Epithelial cell of esophagus (primary cell): Measurements from ENCODE around the gene RNF220.

ENCODE experiments used
- DNase-seq: peaks from one replicate; pipeline ENCODE4 v3.0.0; 2010; ENCODE audit warnings: low read depth
- H3K4me3 ChIP-seq: 2 replicates; pipeline ENCODE4 v1.5.1; 2011; ENCODE audit warnings: mild to moderate bottlenecking, low read length, control low read depth
- TF ChIP-seq, protein P1 (sequence below): IDR thresholded peaks from 2 replicates; pipeline ENCODE4 v1.5.1; 2011; ENCODE audit warnings: low read depth, mild to moderate bottlenecking, low read length, control low read depth, inconsistent platforms; ENCODE audit not compliant: insufficient read depth; ENCODE audit errors: missing control alignments

The RNF220 gene

DNA sequence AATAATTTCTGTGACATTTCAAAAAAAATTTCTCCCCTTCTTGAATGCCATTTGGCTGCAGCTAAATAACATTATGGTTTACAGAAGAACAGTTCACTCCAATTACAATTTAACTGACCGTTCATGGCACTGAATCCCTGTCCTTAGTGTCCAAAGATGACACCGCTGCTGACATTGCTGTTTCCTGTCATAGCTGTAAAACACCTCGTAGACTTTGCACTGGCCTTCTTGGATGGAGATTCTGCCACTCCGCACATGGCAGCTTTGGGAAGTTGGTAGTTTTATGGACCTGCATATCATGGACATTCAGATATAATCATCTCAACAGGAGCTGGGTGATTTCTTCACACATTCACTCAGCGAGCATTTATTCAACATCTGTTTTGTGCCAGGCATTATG lies 274.4 kb downstream of the RNF220 start:
- TF ChIP-seq, protein P1, sequence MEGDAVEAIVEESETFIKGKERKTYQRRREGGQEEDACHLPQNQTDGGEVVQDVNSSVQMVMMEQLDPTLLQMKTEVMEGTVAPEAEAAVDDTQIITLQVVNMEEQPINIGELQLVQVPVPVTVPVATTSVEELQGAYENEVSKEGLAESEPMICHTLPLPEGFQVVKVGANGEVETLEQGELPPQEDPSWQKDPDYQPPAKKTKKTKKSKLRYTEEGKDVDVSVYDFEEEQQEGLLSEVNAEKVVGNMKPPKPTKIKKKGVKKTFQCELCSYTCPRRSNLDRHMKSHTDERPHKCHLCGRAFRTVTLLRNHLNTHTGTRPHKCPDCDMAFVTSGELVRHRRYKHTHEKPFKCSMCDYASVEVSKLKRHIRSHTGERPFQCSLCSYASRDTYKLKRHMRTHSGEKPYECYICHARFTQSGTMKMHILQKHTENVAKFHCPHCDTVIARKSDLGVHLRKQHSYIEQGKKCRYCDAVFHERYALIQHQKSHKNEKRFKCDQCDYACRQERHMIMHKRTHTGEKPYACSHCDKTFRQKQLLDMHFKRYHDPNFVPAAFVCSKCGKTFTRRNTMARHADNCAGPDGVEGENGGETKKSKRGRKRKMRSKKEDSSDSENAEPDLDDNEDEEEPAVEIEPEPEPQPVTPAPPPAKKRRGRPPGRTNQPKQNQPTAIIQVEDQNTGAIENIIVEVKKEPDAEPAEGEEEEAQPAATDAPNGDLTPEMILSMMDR, result no peak
- no peak overlapping the region for H3K4me3 ChIP-seq

DNA sequence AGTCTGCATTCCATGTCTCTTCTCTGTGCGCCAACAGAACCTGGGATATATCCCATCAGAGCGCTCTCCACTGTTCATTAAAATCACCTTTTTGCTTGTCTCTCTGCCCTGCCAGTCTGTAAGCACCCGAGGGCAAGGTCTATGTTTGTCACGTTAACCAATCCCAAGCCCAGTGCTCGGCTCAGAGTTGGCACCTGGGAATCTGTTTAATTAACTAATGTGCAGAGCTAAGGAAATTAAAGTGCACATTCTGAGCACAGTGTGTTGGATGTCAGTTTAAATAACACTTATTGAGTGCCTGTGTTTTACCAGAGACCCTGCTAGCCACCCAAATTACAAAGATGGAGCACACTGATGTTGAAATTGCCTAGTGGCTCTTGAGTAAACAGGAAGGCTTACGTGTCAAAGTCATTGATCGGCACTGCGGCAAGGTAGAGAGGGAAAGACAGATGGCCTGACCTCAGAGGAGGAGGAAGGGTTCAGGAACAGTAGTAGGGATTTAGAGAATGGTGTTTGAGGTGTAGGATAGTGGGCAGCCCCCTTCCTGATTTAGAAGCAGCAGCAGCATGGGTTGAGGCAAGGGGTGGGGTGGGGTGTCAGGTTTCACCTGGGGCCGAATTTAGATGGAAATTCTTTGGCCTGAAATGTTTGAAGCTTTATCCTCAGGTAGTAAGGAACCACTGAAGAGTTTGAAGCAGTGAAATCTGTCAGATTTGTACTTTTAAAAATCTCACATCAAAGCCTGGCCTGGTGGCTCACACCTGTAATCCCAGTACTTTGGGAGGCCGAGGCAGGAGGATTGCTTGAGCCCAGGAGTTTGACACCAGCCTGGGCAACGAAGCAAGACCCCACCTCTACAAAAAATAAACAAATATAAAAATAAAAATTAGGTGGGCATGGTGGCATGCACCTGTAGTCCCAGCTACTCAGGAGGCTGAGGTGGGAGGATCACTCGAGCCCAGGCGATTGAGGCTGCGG lies 277.1 kb downstream of the RNF220 start:
- TF ChIP-seq, protein P1, result no peak
- no peak for DNase-seq
- H3K4me3 ChIP-seq, result no peak overlapping the region

More for the DNA sequence above, 274.4 kb downstream of the RNF220 start:
- DNase-seq, result no peak

DNA sequence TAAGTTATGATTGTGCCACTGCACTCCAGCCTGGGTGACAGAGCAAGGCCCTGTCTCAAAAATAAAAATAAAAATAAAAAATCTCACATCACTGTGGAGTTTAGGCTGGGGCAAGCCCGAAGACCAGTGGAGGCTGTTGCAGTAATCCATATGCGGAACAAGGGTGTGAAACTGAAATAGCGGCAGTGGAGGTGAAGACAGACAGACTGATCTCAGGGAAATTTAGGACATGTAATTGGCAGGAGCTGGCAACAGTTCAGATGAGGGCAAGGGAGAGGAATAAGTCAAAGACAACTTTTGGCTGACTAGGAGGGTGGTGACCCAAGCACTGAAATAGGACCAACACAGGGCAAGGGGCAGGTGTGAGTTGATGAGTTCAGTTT lies 277.8 kb downstream of the RNF220 start:
- no peak overlapping the region for H3K4me3 ChIP-seq
- TF ChIP-seq, protein P1, result no peak
- DNase-seq, result no peak

DNA sequence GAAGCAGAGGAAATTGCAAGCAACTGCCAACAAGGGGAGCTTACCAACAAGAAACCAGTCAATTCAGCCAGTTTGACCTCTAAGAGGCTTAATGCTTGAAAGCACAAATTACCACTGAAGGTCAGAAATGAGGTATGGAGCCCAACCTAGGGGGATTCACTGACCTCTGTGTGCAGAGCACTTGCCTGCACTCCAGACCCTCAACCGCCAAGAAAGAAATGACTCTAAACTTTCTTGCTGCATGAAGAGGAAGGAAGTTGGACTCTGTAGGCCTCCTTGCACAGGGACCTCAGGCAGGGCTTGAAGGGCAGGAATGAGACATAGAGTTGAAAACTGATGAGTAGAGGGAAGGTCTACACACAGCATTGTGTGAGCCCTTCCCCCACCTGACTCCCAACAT lies 279.5 kb downstream of the RNF220 start:
- H3K4me3 ChIP-seq, result no peak overlapping the region
- no peak for DNase-seq
- TF ChIP-seq, protein P1, result no peak

DNA sequence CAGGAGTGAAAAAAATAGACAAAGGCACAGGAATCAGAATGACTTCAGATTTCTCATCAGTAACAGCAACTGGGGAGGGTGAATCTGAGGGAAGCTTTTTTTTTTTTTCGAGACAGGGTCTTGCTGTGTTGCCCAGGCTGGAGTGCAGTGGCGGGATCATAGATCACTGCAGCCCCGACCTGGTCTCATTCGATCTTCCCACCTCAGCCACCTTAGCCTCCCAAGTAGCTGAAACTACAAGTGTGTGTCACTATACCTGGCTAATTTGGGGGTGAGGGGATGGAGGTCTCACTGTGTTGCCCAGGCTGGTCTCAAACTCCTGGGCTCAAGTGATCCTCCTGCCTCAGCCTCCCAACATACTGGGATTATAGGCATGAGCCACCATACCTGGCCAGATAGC lies 280.2 kb downstream of the RNF220 start:
- H3K4me3 ChIP-seq, result no peak overlapping the region
- TF ChIP-seq, protein P1, result no peak

DNA sequence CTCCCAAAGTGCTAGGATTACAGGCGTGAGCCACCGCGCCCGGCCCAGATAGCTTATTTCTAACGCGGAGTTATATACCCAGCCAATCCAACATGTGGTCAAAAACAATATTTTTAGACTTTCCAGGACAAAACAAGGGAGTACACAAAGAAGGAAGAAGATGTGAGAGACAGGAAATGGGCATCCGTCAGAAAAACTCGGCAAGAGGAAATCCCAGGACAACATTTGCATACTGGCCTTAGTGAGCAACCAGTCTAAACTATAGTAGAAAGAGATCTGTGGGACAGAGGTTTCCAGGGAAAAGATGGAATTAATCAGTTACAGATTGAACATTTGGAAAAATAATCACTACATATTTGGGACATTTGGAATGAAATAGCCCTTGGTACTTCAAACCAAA lies 280.8 kb downstream of the RNF220 start:
- DNase-seq, result no peak
- H3K4me3 ChIP-seq, result no peak overlapping the region

More for the DNA sequence above, 280.2 kb downstream of the RNF220 start:
- no peak for DNase-seq

More for the DNA sequence above, 280.8 kb downstream of the RNF220 start:
- TF ChIP-seq, protein P1, result no peak
